Colonic mucosa (tissue), 4 donors: ENCODE results near the gene DSG1. TPM values are rescaled to one million over a fixed set of nuclear protein-coding genes. Genes with fewer than 3 reads are reported as not detected.

Experiments
- DNase-seq: peaks from one replicate; pipeline ENCODE4 v3.0.0-alpha.2; 2020
- H3K27ac ChIP-seq: fragments of 200-600 bp; one replicate; pipeline ENCODE4 v1.8.0; 2021
- H3K27me3 ChIP-seq: fragments of 200-600 bp; one replicate; pipeline ENCODE4 v1.8.0; 2021
- H3K36me3 ChIP-seq: fragments of 200-600 bp; one replicate; pipeline ENCODE4 v1.8.0; 2021
- H3K4me1 ChIP-seq: fragments of 200-600 bp; one replicate; pipeline ENCODE4 v1.8.0; 2021; ENCODE audit warnings: mild to moderate bottlenecking
- H3K4me3 ChIP-seq: fragments of 200-600 bp; one replicate; pipeline ENCODE4 v1.8.0; 2021
- H3K9ac ChIP-seq, 2 donors: one replicate each; pipeline ENCODE4 v1.7.0; 2013; ENCODE audit warnings: control low read depth in 2 of 2, low read depth in 2 of 2, low read length in 2 of 2
- H3K9me3 ChIP-seq: fragments of 200-600 bp; one replicate; pipeline ENCODE4 v1.8.0; 2021
- CTCF ChIP-seq: fragments of 200-600 bp; IDR thresholded peaks from one replicate; pipeline ENCODE4 v1.8.0; 2022; ENCODE audit warnings: antibody characterized with exemption, mild to moderate bottlenecking
- intact Hi-C: fragments of 100-400 bp; cut with DNase I; formaldehyde crosslinking; loops from one replicate; pipeline ENCODE4 v1.14.1; 2022
- total RNA-seq, 2 donors: library from RNA; stranded (reverse); fragmentation: NEBNext Ultra II Directional in 1 of 2; extraction: Animal tissue kit (Norgen Biotek cat#: 25700) in 1 of 2; gene quantifications; one replicate each; pipeline ENCODE4 v1.2.1, GENCODE V29; 2021
- donor health status: healthy.
- donor health status: DM: no; HTN: no; CAD: no.
- donor health status: DM: no; HTN: no; CAD: no.

The DSG1 gene
- total RNA-seq, 2 donors from 2014 or later = not detected

- Histone ChIP-seq H3K27me3 (no peaks in the 10 kb centered on the region), H3K9me3 (no peaks in the 10 kb centered on the region), H3K27ac (peak overlapping the region; percentile 68), H3K9ac (peak overlapping the region in 1 of 2 donors; percentile 27), H3K4me1 (no peaks in the 10 kb centered on the region), H3K4me3 (no peak overlapping the region), H3K36me3 (no peaks in the 10 kb centered on the region)
- intact Hi-C loops = loop anchor here (10.0 kb wide), 1 partner anchor 195 kb away; no protein-coding TSS in a partner anchor
- peak; percentile 63 for DNase-seq
- no peak for TF ChIP-seq CTCF
Observed at GRCh38 chr18:31399306-31400032, 81.5 kb downstream of the DSG1 start.

GRCh38 chr18:31401156-31402025 is 83.4 kb downstream of the DSG1 start:
- H3K9ac ChIP-seq = no peak overlapping the region
- DNase-seq = peak; percentile 35

GRCh38 chr18:31402026-31402373 is 84.0 kb downstream of the DSG1 start:
- intact Hi-C loops = no loop called here
- Histone ChIP-seq H3K27ac (peak overlapping the region; percentile 10), H3K4me3 (no peak overlapping the region), H3K27me3 (no peaks in the 10 kb centered on the region), H3K4me1 (no peaks in the 10 kb centered on the region), H3K9ac (no peak overlapping the region), H3K36me3 (no peaks in the 10 kb centered on the region), H3K9me3 (no peaks in the 10 kb centered on the region)
- no peak for TF ChIP-seq CTCF
- no peak for DNase-seq

More at GRCh38 chr18:31401156-31402025, 83.4 kb downstream of the DSG1 start:
- no peaks in the 10 kb centered on the region for H3K27me3 ChIP-seq
- no peak overlapping the region for H3K4me3 ChIP-seq
- no peaks in the 10 kb centered on the region for H3K9me3 ChIP-seq
- TF ChIP-seq CTCF = no peak
- intact Hi-C loops = no loop called here
- peak overlapping the region; percentile 68 for H3K27ac ChIP-seq
- H3K36me3 ChIP-seq = no peaks in the 10 kb centered on the region
- H3K4me1 ChIP-seq = no peaks in the 10 kb centered on the region

- intact Hi-C loops = no loop called here
- no peaks in the 10 kb centered on the region for H3K27me3 ChIP-seq
- H3K4me3 ChIP-seq = no peak overlapping the region
- no peak overlapping the region for H3K27ac ChIP-seq
- no peak for TF ChIP-seq CTCF
- H3K9me3 ChIP-seq = no peaks in the 10 kb centered on the region
- no peak for DNase-seq
- no peak overlapping the region for H3K9ac ChIP-seq
- no peaks in the 10 kb centered on the region for H3K4me1 ChIP-seq
- H3K36me3 ChIP-seq = no peaks in the 10 kb centered on the region
Observed at GRCh38 chr18:31403409-31403808, 85.4 kb downstream of the DSG1 start.

Other genes starting within 250 kb of the DSG1 start
- gene DSC2, start 215.7 kb upstream of the DSG1 start, total RNA-seq = 100 to 1,000 TPM; 141 to 184 TPM
- under 1 TPM; 0.05 to 0.17 TPM for gene DSC1, start 155.3 kb upstream of the DSG1 start, total RNA-seq
- under 1 TPM; 0.16 to 0.27 TPM for gene DSG4, start 58.6 kb downstream of the DSG1 start, total RNA-seq
- gene DSG3, start 129.6 kb downstream of the DSG1 start, total RNA-seq = under 1 TPM; 0.07 to 0.40 TPM
- gene DSG2, start 180.0 kb downstream of the DSG1 start, total RNA-seq = 100 to 1,000 TPM; 237 to 308 TPM